Pancreas (tissue), 10 donors: ENCODE results near the gene BDKRB1. TPM values are rescaled to one million over a fixed set of nuclear protein-coding genes. Genes with fewer than 3 reads are reported as not detected.
A peak's percentile ranks its signal among the peaks of the same experiment; 100 is the strongest.

ENCODE experiments used
- ATAC-seq, 4 donors: fragments of 200-7000 bp; cut with Tn5 transposase; one replicate each; pipeline versions ENCODE4 v1.8.0 to v1.9.1; 2020; ENCODE audit warnings: mild to moderate bottlenecking in 4 of 4, moderate library complexity in 4 of 4
- DNase-seq, 6 donors: peaks; one replicate each; pipeline ENCODE4 v3.0.0-alpha.2; 2020
- FAIRE-seq: peaks from 2 replicates; lab custom pipeline; 2012; peaks lifted over from hg19 to GRCh38; lab: Jason Lieb, UNC
- H3K27ac ChIP-seq, 4 donors: fragments of 200-600 bp; sonication (generic); 1 replicate in 3 of 4; 2 replicates in 1 of 4; pipeline versions ENCODE4 v1.5.0 to v1.8.0; 2020
- H3K27me3 ChIP-seq, 4 donors: fragments of 200-600 bp; one replicate each; pipeline ENCODE4 v1.8.0; 2021
- H3K36me3 ChIP-seq, 3 donors: fragments of 200-600 bp; sonication (generic) in 1 of 3; one replicate each; pipeline versions ENCODE4 v1.5.0 to v1.8.0; 2020 to 2021
- H3K4me1 ChIP-seq, 3 donors: fragments of 200-600 bp; one replicate each; pipeline ENCODE4 v1.8.0; 2021
- H3K4me3 ChIP-seq, 4 donors: fragments of 200-600 bp; sonication (generic) in 2 of 4; one replicate each; pipeline versions ENCODE4 v1.5.0 to v1.8.0; 2020 to 2021
- H3K9me3 ChIP-seq, 4 donors: fragments of 200-600 bp; one replicate each; pipeline ENCODE4 v1.8.0; 2021
- WGBS, 2 donors: extraction: QIAGEN DNeasy Blood & Tissue Kit; methylation state at CpG; one replicate each; pipeline ENCODE4 v1.1.7; 2013; 5-methylcytosine and 5-hydroxymethylcytosine counted together
- intact Hi-C, 3 donors: fragments of 100-400 bp; cut with DNase I; formaldehyde crosslinking; loops; one replicate each; pipeline versions ENCODE4 v1.11.1 to v1.14.2; 2022
- polyA plus RNA-seq, 2 donors: library from polyadenylated mRNA; stranded (reverse); fragments of 200-250 nt; gene quantifications; one replicate each; pipeline ENCODE4 v1.2.3, GENCODE V29; 2013
- total RNA-seq, 6 donors: library from RNA; stranded (reverse); fragmentation: NEBNext Ultra II Directional in 4 of 6; extraction: Animal tissue kit (Norgen Biotek cat#: 25700) in 4 of 6; gene quantifications; one replicate each; pipeline versions ENCODE4 v1.2.1 to v1.2.4, GENCODE V29; 2021 to 2023
- TF ChIP-seq, protein P1 (sequence below), 4 donors: fragments of 200-600 bp; sonication (generic) in 3 of 4; IDR thresholded peaks; one replicate each; pipeline versions ENCODE4 v1.5.0 to v1.8.0; 2021; ENCODE audit warnings: antibody characterized with exemption in 4 of 4
- donor health status: healthy with polysubstance abuse.
- donor health status: DM: no; HTN: no; CAD: no; lungs with moderate emphysema.
- donor health status: DM: no; HTN: no; CAD: no.
- donor health status: control.
- donor health status: control.
- donor health status: Bipolar disorder and iron deficiency.
- donor health status: DM: yes; HTN: yes; CAD: no.
- donor health status: DM: no; HTN: no; CAD: no.
- donor health status: DM: no; HTN: no; CAD: no.
- donor health status: DM: yes; HTN: yes; CAD: no.

Gene BDKRB1
- total and polyA plus RNA-seq, 8 donors: 0.12 to 4.5 (median 0.72) TPM

DNA sequence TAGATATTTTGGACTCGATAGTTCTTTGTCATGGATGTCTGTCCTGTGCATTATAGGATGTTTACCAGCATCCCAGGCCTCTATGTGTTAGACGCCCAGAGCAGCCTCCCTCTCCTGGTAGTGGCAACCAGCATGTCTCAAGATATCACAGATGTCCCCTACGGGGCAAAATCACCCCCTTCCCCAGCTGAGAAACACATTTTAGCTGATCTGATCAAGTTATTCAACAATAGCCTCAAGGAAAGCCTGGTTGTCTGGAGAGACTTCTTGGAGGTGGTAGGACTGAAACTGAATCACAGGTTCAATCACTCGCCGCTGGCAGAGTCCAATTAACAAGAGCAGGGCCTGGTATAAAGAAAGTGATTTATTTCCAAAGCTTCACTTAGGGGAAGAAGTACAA lies 17.6 kb downstream of the BDKRB1 start:
- TF ChIP-seq, protein P1, sequence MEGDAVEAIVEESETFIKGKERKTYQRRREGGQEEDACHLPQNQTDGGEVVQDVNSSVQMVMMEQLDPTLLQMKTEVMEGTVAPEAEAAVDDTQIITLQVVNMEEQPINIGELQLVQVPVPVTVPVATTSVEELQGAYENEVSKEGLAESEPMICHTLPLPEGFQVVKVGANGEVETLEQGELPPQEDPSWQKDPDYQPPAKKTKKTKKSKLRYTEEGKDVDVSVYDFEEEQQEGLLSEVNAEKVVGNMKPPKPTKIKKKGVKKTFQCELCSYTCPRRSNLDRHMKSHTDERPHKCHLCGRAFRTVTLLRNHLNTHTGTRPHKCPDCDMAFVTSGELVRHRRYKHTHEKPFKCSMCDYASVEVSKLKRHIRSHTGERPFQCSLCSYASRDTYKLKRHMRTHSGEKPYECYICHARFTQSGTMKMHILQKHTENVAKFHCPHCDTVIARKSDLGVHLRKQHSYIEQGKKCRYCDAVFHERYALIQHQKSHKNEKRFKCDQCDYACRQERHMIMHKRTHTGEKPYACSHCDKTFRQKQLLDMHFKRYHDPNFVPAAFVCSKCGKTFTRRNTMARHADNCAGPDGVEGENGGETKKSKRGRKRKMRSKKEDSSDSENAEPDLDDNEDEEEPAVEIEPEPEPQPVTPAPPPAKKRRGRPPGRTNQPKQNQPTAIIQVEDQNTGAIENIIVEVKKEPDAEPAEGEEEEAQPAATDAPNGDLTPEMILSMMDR (IDR thresholded peaks at IDR 0.05): no peak
- Histone ChIP-seq H3K27ac (peak overlapping the region in 1 of 4 donors; percentile 51), H3K27me3 (no peaks in the 10 kb centered on the region), H3K9me3 (peaks cover 0 to 6% (median 0%) of the 10 kb centered on the region in 4 donors), H3K4me1 (peaks cover 7 to 31% (median 23%) of the 10 kb centered on the region in 3 donors), H3K4me3 (no peak overlapping the region), H3K36me3 (no peaks in the 10 kb centered on the region)
- WGBS, 2 donors: 90 to 92% methylated on average over 5 of the region's 5 CpGs
- DNase-seq (no peak), FAIRE-seq (no peak), ATAC-seq (no peak)
- intact Hi-C loops: loop anchor here (5.0 to 10.0 kb wide), 2 partner anchors 171 to 179 kb away; no protein-coding TSS in a partner anchor

GRCh38 chr14:96274122-96274521 lies 18.1 kb downstream of the BDKRB1 start:
- H3K9me3 ChIP-seq: peaks cover 0 to 6% (median 0%) of the 10 kb centered on the region in 4 donors
- H3K4me1 ChIP-seq: peaks cover 3 to 26% (median 18%) of the 10 kb centered on the region in 3 donors
- intact Hi-C loops: loop anchor here (5.0 to 10.0 kb wide), 2 partner anchors 172 to 179 kb away; no protein-coding TSS in a partner anchor
- DNase-seq (no peak), FAIRE-seq (no peak), ATAC-seq (no peak)
- peak overlapping the region in 1 of 4 donors; percentile 51 for H3K27ac ChIP-seq
- H3K4me3 ChIP-seq: no peak overlapping the region
- H3K36me3 ChIP-seq: no peaks in the 10 kb centered on the region
- WGBS, 2 donors: 55 to 63% methylated on average over 5 of the region's 5 CpGs
- no peaks in the 10 kb centered on the region for H3K27me3 ChIP-seq
- TF ChIP-seq, protein P1 (IDR thresholded peaks at IDR 0.05): no peak

DNA sequence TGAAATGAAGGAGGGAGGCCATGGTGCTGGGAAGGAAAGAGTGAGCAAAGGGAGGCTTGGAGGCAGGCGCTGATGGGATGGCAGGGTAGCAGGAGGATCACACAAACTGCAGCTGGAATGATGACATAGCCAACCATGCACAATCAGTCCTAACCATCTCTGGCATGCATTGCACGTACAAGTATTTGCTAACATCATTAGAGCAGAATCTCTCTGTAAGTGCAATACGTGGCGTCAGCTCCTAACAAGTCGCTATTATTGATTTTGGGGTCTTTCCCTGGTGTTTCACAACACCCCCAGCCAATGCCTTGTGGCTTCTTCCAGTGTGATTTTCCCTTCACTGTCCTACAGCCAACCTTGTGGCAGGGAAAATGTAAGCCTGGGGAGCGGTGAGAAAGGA lies 18.5 kb downstream of the BDKRB1 start:
- no peak for DNase-seq
- intact Hi-C loops: loop anchor here (5.0 to 10.0 kb wide), 2 partner anchors 172 to 180 kb away; no protein-coding TSS in a partner anchor

DNA sequence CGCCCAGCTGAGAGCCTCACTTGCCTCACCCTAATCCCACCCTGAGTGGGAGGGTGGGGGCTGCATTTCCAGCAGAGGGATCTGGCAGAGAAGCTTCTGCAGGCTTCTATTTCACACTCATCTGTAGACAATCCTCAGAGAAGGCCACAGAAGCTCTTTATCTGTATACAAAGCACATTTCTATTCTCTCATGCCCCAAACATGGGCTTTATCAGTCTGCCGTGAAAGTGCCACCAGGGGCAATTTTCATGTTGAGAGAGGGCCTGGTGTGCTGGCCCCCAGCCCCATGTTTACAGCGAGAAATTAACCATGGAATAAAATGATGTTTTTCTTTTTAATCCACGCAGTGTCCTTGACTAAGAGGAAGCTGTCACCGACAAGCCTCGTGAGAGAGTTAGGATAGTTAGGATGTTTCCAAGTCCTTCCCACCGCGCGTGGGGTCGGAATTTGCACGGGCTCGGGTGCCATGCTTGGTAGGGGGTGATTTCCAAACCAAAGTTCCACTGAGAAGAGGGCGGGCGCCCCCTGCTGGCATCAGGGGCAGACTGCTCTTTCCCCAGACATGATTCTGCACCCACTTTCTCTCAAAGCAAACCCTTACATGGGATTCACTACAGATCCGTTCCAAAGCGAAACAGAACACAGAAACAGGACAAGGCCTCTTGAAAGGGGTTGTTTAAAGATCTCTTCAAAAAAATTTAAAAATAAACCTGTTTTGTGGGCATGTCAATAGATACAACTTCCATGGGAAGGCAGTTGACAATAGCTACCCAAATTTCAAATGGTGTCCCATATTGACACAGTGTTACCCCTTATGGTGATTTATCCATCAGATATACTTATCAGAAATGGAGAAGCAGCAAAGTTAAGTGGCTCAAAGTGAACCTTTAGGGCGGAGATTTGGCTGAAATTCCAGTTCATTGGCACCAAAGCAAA lies 19.4 kb downstream of the BDKRB1 start:
- Histone ChIP-seq H3K4me3 (no peak overlapping the region), H3K36me3 (no peaks in the 10 kb centered on the region), H3K9me3 (peaks cover 0 to 6% (median 0%) of the 10 kb centered on the region in 4 donors), H3K27ac (peak overlapping the region; percentile 32 to 53 (median 42)), H3K27me3 (no peaks in the 10 kb centered on the region), H3K4me1 (peaks cover 0 to 13% (median 13%) of the 10 kb centered on the region in 3 donors)
- TF ChIP-seq, protein P1 (IDR thresholded peaks at IDR 0.05): peak; percentile 90 to 92 (median 92)
- DNase-seq: peak; percentile 68 to 94 (median 84)
- FAIRE-seq: no peak
- WGBS, 2 donors: 13% methylated on average over 17 of the region's 17 CpGs
- peak; percentile 69 to 88 (median 84) for ATAC-seq
- intact Hi-C loops: loop anchor here in 1 of 3 donors (10.0 kb wide), 1 partner anchor 181 kb away; no protein-coding TSS in a partner anchor

More for the DNA sequence above, 18.5 kb downstream of the BDKRB1 start:
- Histone ChIP-seq H3K4me3 (no peak overlapping the region), H3K36me3 (no peaks in the 10 kb centered on the region), H3K27me3 (no peaks in the 10 kb centered on the region), H3K9me3 (peaks cover 0 to 6% (median 0%) of the 10 kb centered on the region in 4 donors), H3K27ac (peak overlapping the region in 2 of 4 donors; percentile 33 to 51), H3K4me1 (peaks cover 0 to 22% (median 16%) of the 10 kb centered on the region in 3 donors)
- ATAC-seq (peak in 3 of 4 donors; percentile 23 to 46 (median 30)), FAIRE-seq (no peak)
- TF ChIP-seq, protein P1 (IDR thresholded peaks at IDR 0.05): no peak
- 60 to 61% methylated on average over 6 of the region's 6 CpGs for WGBS, 2 donors
